ENCODE measurements around the gene GDNF. TPM values are rescaled to one million over a fixed set of nuclear protein-coding genes. Genes with fewer than 3 reads are reported as not detected.
A peak's percentile ranks its signal among the peaks of the same experiment; 100 is the strongest.

GDNF gene
- total RNA-seq, 5 donors from 2014 or later (not counting 1 experiment from before 2014, with no cell fraction given), result not detected

DNA sequence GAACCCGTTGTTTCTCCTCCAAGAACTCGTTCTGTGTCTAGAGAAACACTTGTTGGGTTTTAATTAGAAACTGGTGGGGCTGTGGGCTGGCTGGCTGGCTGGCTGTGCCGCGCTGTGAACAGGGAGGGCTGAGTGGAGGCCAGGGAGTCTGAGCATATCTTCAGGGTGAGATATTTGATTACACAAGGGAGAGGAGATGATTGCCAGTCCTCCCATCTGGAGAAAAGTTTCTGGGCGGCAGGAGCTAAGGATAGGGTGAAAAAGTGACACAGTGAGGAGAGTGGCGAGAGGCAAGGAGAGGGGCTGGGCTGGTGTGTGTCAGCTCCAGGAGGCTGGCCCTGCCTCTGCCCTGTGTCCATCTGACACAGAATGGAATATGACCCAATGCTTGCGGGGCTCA is 63.0 kb downstream of the GDNF start:
- ATAC-seq (replicated peaks in 1 of 4), result no peak
- CTCF ChIA-PET, result no interaction called here

DNA sequence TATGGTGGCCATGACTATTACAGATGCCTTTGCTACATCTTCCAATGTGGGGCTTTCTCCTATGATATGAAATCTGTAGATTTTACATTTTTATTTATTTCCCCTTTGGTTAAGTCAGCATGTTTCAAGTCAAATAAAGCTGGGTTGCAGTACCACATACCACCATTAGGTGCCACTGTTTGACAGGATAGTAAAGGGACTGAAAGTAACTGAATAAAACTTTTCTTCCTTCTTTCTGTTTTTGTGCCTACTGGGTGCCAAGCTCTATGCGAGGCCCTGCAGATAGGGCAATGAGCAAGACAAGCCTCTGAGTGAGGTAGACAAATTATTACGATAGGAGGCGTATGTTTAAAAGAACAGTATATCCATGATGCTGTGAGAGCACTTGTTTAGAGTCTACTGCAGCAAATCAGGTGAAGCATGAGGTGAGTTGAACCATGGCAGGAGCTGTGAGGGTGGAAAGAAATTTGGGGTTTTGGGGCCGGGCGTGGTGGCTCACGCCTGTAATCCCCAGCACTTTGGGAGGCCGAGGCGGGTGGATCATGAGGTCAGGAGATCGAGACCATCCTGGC is 64.8 kb downstream of the GDNF start:
- H3K36me3 Mint-ChIP-seq, result peaks cover 3% of the 10 kb centered on the region
- H3K4me3 ChIP-seq (ENCODE audit: control insufficient read depth in 1 of 2, extremely low read depth in 1 of 2, low read length in 1 of 2), result no peak overlapping the region
- no peaks in the 10 kb centered on the region for H3K36me3 ChIP-seq (ENCODE audit: control insufficient read depth in 2 of 2, extremely low read depth in 1 of 2, insufficient read depth in 1 of 2, low read length in 1 of 2)
- peaks cover 2% of the 10 kb centered on the region for H3K9me3 ChIP-seq
- H3K27ac ChIP-seq (ENCODE audit: low read length), result no peak overlapping the region
- no peaks in the 10 kb centered on the region for H3K27me3 ChIP-seq (replicated peaks in 1 of 2; ENCODE audit: control insufficient read depth in 2 of 2, extremely low read depth in 1 of 2, insufficient read depth in 2 of 2, low read length in 1 of 2)
- peaks cover 4 to 19% (median 10%) of the 10 kb centered on the region in 3 donors for H3K9me3 Mint-ChIP-seq
- no peak overlapping the region for H3K4me3 Mint-ChIP-seq
- H3K27ac Mint-ChIP-seq, result no peak overlapping the region
- no peaks in the 10 kb centered on the region for H3K4me1 ChIP-seq (ENCODE audit: control insufficient read depth in 1 of 2, extremely low read depth in 1 of 2, insufficient read depth in 2 of 2, low read length in 2 of 2)
- 97% methylated on average over 8 of the region's 9 CpGs for WGBS (ENCODE audit: insufficient coverage)
- ChIA-PET POLR2A (no interaction called here), CTCF (interaction anchor here in 1 of 2 donors (0.6 kb wide), 1 partner anchor 17 kb away, joined by 3 read pairs; no protein-coding TSS in a partner anchor)
- H3K27me3 Mint-ChIP-seq, result peaks cover 2% of the 10 kb centered on the region in 2 donors
- H3K4me1 Mint-ChIP-seq, result no peaks in the 10 kb centered on the region
- DNase-seq, result peak in 3 of 35 experiments; percentile 2 to 7 (median 6)
- ATAC-seq (replicated peaks in 1 of 4), result no peak

More for the DNA sequence above, 63.0 kb downstream of the GDNF start:
- POLR2A ChIA-PET, result no interaction called here
- Mint-ChIP-seq H3K27ac (no peak overlapping the region), H3K9me3 (peaks cover 4 to 19% (median 10%) of the 10 kb centered on the region in 3 donors), H3K27me3 (no peaks in the 10 kb centered on the region), H3K36me3 (peaks cover 3% of the 10 kb centered on the region), H3K4me3 (no peak overlapping the region), H3K4me1 (no peaks in the 10 kb centered on the region)
- Histone ChIP-seq H3K27ac (ENCODE audit: low read length) (no peak overlapping the region), H3K4me1 (ENCODE audit: control insufficient read depth in 1 of 2, extremely low read depth in 1 of 2, insufficient read depth in 2 of 2, low read length in 2 of 2) (no peaks in the 10 kb centered on the region), H3K36me3 (ENCODE audit: control insufficient read depth in 2 of 2, extremely low read depth in 1 of 2, insufficient read depth in 1 of 2, low read length in 1 of 2) (no peaks in the 10 kb centered on the region), H3K4me3 (ENCODE audit: control insufficient read depth in 1 of 2, extremely low read depth in 1 of 2, low read length in 1 of 2) (no peak overlapping the region), H3K9me3 (peaks cover 2% of the 10 kb centered on the region), H3K27me3 (replicated peaks in 1 of 2; ENCODE audit: control insufficient read depth in 2 of 2, extremely low read depth in 1 of 2, insufficient read depth in 2 of 2, low read length in 1 of 2) (no peaks in the 10 kb centered on the region)
- 72% methylated on average over 6 of the region's 7 CpGs for WGBS (ENCODE audit: insufficient coverage)
- DNase-seq, result no peak

DNA sequence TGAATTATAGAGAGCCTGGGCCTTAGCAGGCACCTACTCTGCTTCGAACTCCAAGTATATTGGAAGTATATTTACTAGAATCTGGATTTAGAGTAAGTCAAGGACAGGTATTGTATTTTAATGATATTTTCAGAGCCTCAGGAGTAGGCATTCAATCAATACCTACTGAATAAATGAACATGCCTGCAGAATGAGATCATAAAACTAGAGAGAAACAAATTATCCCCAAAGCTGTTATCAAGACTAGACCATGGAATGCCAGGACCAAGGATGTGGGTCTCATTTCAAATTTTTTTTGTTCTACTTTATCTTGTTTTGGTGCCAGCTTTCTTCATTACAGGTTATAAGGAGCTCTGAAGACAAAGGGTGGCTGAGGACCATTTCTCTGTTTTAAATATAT is 66.0 kb downstream of the GDNF start:
- Mint-ChIP-seq H3K27me3 (peaks cover 2 to 9% of the 10 kb centered on the region in 2 donors), H3K4me1 (no peaks in the 10 kb centered on the region), H3K9me3 (peaks cover 4 to 19% (median 10%) of the 10 kb centered on the region in 3 donors), H3K4me3 (no peak overlapping the region), H3K36me3 (peaks cover 3% of the 10 kb centered on the region), H3K27ac (no peak overlapping the region)
- POLR2A ChIA-PET, result no interaction called here
- H3K27ac ChIP-seq (ENCODE audit: low read length), result no peak overlapping the region
- H3K9me3 ChIP-seq, result peaks cover 2% of the 10 kb centered on the region
- no peaks in the 10 kb centered on the region for H3K36me3 ChIP-seq (ENCODE audit: control insufficient read depth in 2 of 2, extremely low read depth in 1 of 2, insufficient read depth in 1 of 2, low read length in 1 of 2)
- no peaks in the 10 kb centered on the region for H3K27me3 ChIP-seq (replicated peaks in 1 of 2; ENCODE audit: control insufficient read depth in 2 of 2, extremely low read depth in 1 of 2, insufficient read depth in 2 of 2, low read length in 1 of 2)
- DNase-seq (no peak), ATAC-seq (replicated peaks in 1 of 4) (no peak)
- WGBS (ENCODE audit: insufficient coverage), result no CpG with 5 or more reads among the region's 1 CpG
- CTCF ChIA-PET, result no interaction called here
- H3K4me1 ChIP-seq (ENCODE audit: control insufficient read depth in 1 of 2, extremely low read depth in 1 of 2, insufficient read depth in 2 of 2, low read length in 2 of 2), result no peaks in the 10 kb centered on the region
- no peak overlapping the region for H3K4me3 ChIP-seq (ENCODE audit: control insufficient read depth in 1 of 2, extremely low read depth in 1 of 2, low read length in 1 of 2)

DNA sequence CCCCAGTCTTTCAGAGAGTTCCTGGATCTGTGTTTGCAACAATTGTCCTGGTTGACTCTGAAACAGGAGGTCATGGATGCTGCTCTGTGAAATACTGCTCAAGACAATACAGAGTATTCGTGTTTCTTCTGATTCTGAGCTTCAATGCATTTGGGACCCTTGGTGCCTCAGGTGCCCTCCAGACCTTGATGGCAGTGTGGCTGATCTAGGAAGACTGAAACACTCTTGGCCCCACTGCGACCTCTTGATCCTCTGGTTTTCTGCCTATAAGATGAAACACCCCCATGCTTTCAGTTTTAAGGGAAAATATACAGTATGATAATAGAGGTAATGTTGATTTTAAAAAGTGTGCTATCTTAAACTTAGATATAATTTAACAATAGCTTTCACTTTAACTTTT is 67.6 kb downstream of the GDNF start:
- H3K4me1 ChIP-seq (ENCODE audit: control insufficient read depth in 1 of 2, extremely low read depth in 1 of 2, insufficient read depth in 2 of 2, low read length in 2 of 2), result no peaks in the 10 kb centered on the region
- ATAC-seq (replicated peaks in 1 of 4) (no peak), DNase-seq (no peak)
- no peak overlapping the region for H3K27ac ChIP-seq (ENCODE audit: low read length)
- Mint-ChIP-seq H3K36me3 (peaks cover 3% of the 10 kb centered on the region), H3K27ac (no peak overlapping the region), H3K4me3 (no peak overlapping the region), H3K27me3 (peaks cover 2 to 9% of the 10 kb centered on the region in 2 donors), H3K9me3 (peaks cover 4 to 19% (median 10%) of the 10 kb centered on the region in 3 donors), H3K4me1 (no peaks in the 10 kb centered on the region)
- H3K36me3 ChIP-seq (ENCODE audit: control insufficient read depth in 2 of 2, extremely low read depth in 1 of 2, insufficient read depth in 1 of 2, low read length in 1 of 2), result no peaks in the 10 kb centered on the region
- WGBS (ENCODE audit: insufficient coverage), result 71% methylated on average over 1 of the region's 2 CpGs
- POLR2A ChIA-PET, result no interaction called here
- no peaks in the 10 kb centered on the region for H3K27me3 ChIP-seq (replicated peaks in 1 of 2; ENCODE audit: control insufficient read depth in 2 of 2, extremely low read depth in 1 of 2, insufficient read depth in 2 of 2, low read length in 1 of 2)
- CTCF ChIA-PET, result no interaction called here
- H3K9me3 ChIP-seq, result peaks cover 2% of the 10 kb centered on the region
- H3K4me3 ChIP-seq (ENCODE audit: control insufficient read depth in 1 of 2, extremely low read depth in 1 of 2, low read length in 1 of 2), result no peak overlapping the region

DNA sequence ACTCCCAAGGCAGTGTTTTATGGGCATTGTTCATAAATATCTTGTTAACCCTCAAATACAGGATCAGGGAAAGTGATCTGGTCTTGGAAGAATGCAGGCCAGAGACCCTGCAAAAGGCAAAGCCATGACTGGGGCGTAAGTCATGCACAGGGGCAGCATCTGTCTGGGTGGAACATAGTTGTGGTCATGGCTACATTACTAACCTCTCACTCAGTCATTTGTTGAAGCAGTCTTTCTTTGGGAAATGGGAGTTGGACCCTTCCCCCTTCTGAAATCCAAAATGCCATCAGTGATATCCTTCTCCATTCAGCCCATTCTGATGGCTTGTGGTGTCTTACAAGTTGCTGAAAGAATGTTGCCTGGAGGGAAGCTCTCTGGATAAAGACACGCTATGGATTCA is 68.1 kb downstream of the GDNF start:
- Mint-ChIP-seq H3K27me3 (peaks cover 2 to 9% of the 10 kb centered on the region in 2 donors), H3K4me3 (no peak overlapping the region), H3K9me3 (peaks cover 4 to 19% (median 10%) of the 10 kb centered on the region in 3 donors), H3K36me3 (peaks cover 3% of the 10 kb centered on the region), H3K27ac (no peak overlapping the region), H3K4me1 (no peaks in the 10 kb centered on the region)
- Histone ChIP-seq H3K36me3 (ENCODE audit: control insufficient read depth in 2 of 2, extremely low read depth in 1 of 2, insufficient read depth in 1 of 2, low read length in 1 of 2) (no peaks in the 10 kb centered on the region), H3K4me3 (ENCODE audit: control insufficient read depth in 1 of 2, extremely low read depth in 1 of 2, low read length in 1 of 2) (no peak overlapping the region), H3K27ac (ENCODE audit: low read length) (no peak overlapping the region), H3K4me1 (ENCODE audit: control insufficient read depth in 1 of 2, extremely low read depth in 1 of 2, insufficient read depth in 2 of 2, low read length in 2 of 2) (no peaks in the 10 kb centered on the region), H3K27me3 (replicated peaks in 1 of 2; ENCODE audit: control insufficient read depth in 2 of 2, extremely low read depth in 1 of 2, insufficient read depth in 2 of 2, low read length in 1 of 2) (no peaks in the 10 kb centered on the region), H3K9me3 (peaks cover 2% of the 10 kb centered on the region)
- ChIA-PET CTCF (no interaction called here), POLR2A (no interaction called here)
- WGBS (ENCODE audit: insufficient coverage), result no CpG with 5 or more reads among the region's 2 CpGs
- DNase-seq (no peak), ATAC-seq (replicated peaks in 1 of 4) (no peak)

DNA sequence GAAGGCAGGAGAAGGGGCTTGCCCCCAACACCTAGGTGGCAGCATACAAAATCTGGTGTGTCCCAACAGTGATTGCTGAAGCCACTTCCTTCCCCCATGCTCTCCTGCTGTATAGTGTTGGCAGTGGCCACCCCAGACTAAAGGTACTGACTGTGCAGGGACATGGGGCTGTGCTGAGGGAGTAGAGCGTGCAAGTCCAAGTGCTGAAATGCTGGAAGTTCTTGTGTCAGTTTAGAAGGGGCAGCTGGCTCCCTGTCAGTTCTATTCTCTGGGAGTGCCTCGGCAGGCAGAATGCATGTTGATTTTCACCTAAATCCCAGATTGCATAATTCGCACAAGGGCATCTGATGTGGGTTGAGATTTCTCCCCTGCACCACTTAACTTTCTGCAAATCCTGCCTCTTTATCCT is 68.6 kb downstream of the GDNF start:
- H3K27ac ChIP-seq (ENCODE audit: low read length), result no peak overlapping the region
- no peak overlapping the region for H3K4me3 ChIP-seq (ENCODE audit: control insufficient read depth in 1 of 2, extremely low read depth in 1 of 2, low read length in 1 of 2)
- Mint-ChIP-seq H3K4me3 (no peak overlapping the region), H3K27ac (no peak overlapping the region), H3K27me3 (peaks cover 2 to 9% of the 10 kb centered on the region in 2 donors), H3K36me3 (peaks cover 3% of the 10 kb centered on the region), H3K4me1 (no peaks in the 10 kb centered on the region), H3K9me3 (peaks cover 4 to 19% (median 10%) of the 10 kb centered on the region in 3 donors)
- H3K4me1 ChIP-seq (ENCODE audit: control insufficient read depth in 1 of 2, extremely low read depth in 1 of 2, insufficient read depth in 2 of 2, low read length in 2 of 2), result no peaks in the 10 kb centered on the region
- WGBS (ENCODE audit: insufficient coverage), result 100% methylated on average over 1 of the region's 3 CpGs
- POLR2A ChIA-PET, result no interaction called here
- H3K27me3 ChIP-seq (replicated peaks in 1 of 2; ENCODE audit: control insufficient read depth in 2 of 2, extremely low read depth in 1 of 2, insufficient read depth in 2 of 2, low read length in 1 of 2), result no peaks in the 10 kb centered on the region
- DNase-seq, result no peak
- CTCF ChIA-PET, result no interaction called here
- H3K36me3 ChIP-seq (ENCODE audit: control insufficient read depth in 2 of 2, extremely low read depth in 1 of 2, insufficient read depth in 1 of 2, low read length in 1 of 2), result no peaks in the 10 kb centered on the region
- peaks cover 2% of the 10 kb centered on the region for H3K9me3 ChIP-seq
- ATAC-seq (replicated peaks in 1 of 4), result no peak

DNA sequence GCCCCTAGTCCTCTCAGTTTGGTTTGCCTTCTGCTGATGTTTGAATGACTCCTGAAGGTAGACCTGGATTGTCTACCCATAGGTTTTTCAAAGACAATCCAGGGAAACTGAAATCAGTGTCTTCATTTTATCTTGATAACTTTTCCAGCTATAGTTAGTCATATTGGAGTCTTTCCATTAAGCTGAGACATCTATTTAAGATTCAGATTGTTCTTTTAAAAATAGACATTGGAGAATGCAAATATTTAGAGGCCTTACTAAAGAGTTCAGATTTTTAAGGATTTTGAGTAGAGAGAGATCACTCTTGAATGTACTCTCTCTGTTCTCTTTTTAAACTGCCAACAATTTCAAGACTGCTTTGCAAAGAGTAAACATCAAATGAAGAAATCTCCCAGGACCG is 69.1 kb downstream of the GDNF start:
- H3K27me3 ChIP-seq (replicated peaks in 1 of 2; ENCODE audit: control insufficient read depth in 2 of 2, extremely low read depth in 1 of 2, insufficient read depth in 2 of 2, low read length in 1 of 2), result no peaks in the 10 kb centered on the region
- no peak overlapping the region for H3K4me3 Mint-ChIP-seq
- peaks cover 2% of the 10 kb centered on the region for H3K9me3 ChIP-seq
- H3K4me3 ChIP-seq (ENCODE audit: control insufficient read depth in 1 of 2, extremely low read depth in 1 of 2, low read length in 1 of 2), result no peak overlapping the region
- H3K27me3 Mint-ChIP-seq, result peaks cover 2 to 9% of the 10 kb centered on the region in 2 donors
- H3K27ac ChIP-seq (ENCODE audit: low read length), result no peak overlapping the region
- peaks cover 4 to 16% (median 10%) of the 10 kb centered on the region in 3 donors for H3K9me3 Mint-ChIP-seq
- no CpG with 5 or more reads among the region's 1 CpG for WGBS (ENCODE audit: insufficient coverage)
- H3K36me3 Mint-ChIP-seq, result peaks cover 3% of the 10 kb centered on the region
- no peaks in the 10 kb centered on the region for H3K4me1 ChIP-seq (ENCODE audit: control insufficient read depth in 1 of 2, extremely low read depth in 1 of 2, insufficient read depth in 2 of 2, low read length in 2 of 2)
- H3K36me3 ChIP-seq (ENCODE audit: control insufficient read depth in 2 of 2, extremely low read depth in 1 of 2, insufficient read depth in 1 of 2, low read length in 1 of 2), result no peaks in the 10 kb centered on the region
- no peak overlapping the region for H3K27ac Mint-ChIP-seq
- DNase-seq (no peak), ATAC-seq (replicated peaks in 1 of 4) (no peak)
- ChIA-PET POLR2A (no interaction called here), CTCF (no interaction called here)
- no peaks in the 10 kb centered on the region for H3K4me1 Mint-ChIP-seq
